Suprapubic skin (tissue), 4 donors: ENCODE measurements around the gene OVCH1. TPM values are rescaled to one million over a fixed set of nuclear protein-coding genes. Genes with fewer than 3 reads are reported as not detected.
"Not testable (repeated sequence)": the region's sequence is repeated elsewhere in the genome, so short reads cannot be mapped to it uniquely, and the experiment has no call there.

Experiments used
- DNase-seq, 2 donors: peaks; one replicate each; pipeline ENCODE4 v3.0.0-alpha.2; 2019; ENCODE audit warnings: low spot score in 2 of 2
- H3K27ac ChIP-seq: fragments of 200-600 bp; sonication (generic); one replicate; pipeline ENCODE4 v1.5.1; 2019
- H3K27me3 ChIP-seq: fragments of 200-600 bp; sonication (generic); one replicate; pipeline ENCODE4 v1.5.1; 2019
- H3K36me3 ChIP-seq: fragments of 200-600 bp; sonication (generic); one replicate; pipeline ENCODE4 v1.5.1; 2019
- H3K4me1 ChIP-seq: fragments of 200-600 bp; sonication (generic); one replicate; pipeline ENCODE4 v1.5.1; 2019
- H3K4me3 ChIP-seq: fragments of 200-600 bp; sonication (generic); one replicate; pipeline ENCODE4 v1.5.1; 2019; ENCODE audit warnings: mild to moderate bottlenecking
- H3K9me3 ChIP-seq: fragments of 200-600 bp; sonication (generic); one replicate; pipeline ENCODE4 v1.5.1; 2019
- CTCF ChIP-seq, 2 donors: fragments of 200-600 bp in 1 of 2; fragments of 450-650 bp in 1 of 2; sonication (generic) in 1 of 2; IDR thresholded peaks; one replicate each; pipeline ENCODE4 v1.5.1; 2016 to 2019; ENCODE audit warnings: antibody characterized with exemption in 2 of 2, mild to moderate bottlenecking in 1 of 2, moderate library complexity in 1 of 2
- EP300 ChIP-seq: sonication (generic); formaldehyde crosslinking; IDR thresholded peaks from one replicate; pipeline ENCODE4 v1.6.1; 2017; ENCODE audit warnings: antibody characterized with exemption
- POLR2A ChIP-seq, 2 donors: fragments of 450-650 bp; IDR thresholded peaks; one replicate each; pipeline ENCODE4 v1.6.1; 2017; ENCODE audit warnings: antibody characterized with exemption in 2 of 2, mild to moderate bottlenecking in 2 of 2, moderate library complexity in 2 of 2
- POLR2AphosphoS5 ChIP-seq, 3 donors: sonication (generic); formaldehyde crosslinking; IDR thresholded peaks; one replicate each; pipeline ENCODE4 v1.6.1; 2017; ENCODE audit warnings: antibody characterized with exemption in 3 of 3
- WGBS: methylation state at CpG from one replicate; pipeline ENCODE4 v1.1.5; 2018; 5-methylcytosine and 5-hydroxymethylcytosine counted together
- total RNA-seq, 4 donors: library from RNA; depleted of rRNA; stranded (reverse); fragments of >200 nt; gene quantifications; one replicate each; pipeline ENCODE4 v1.1.0, GENCODE V29; 2016

Gene OVCH1
- total RNA-seq, 4 donors from 2014 or later = 0.13 TPM; not detected in 3

- 87% methylated on average over 2 of the region's 2 CpGs for WGBS
- H3K9me3 ChIP-seq = no peaks in the 10 kb centered on the region
- no peak overlapping the region for H3K4me3 ChIP-seq
- H3K27ac ChIP-seq = no peak overlapping the region
- H3K27me3 ChIP-seq = no peaks in the 10 kb centered on the region
- no peaks in the 10 kb centered on the region for H3K36me3 ChIP-seq
- no peaks in the 10 kb centered on the region for H3K4me1 ChIP-seq
- no peak for TF ChIP-seq CTCF (IDR thresholded peaks at IDR 0.05)
- TF ChIP-seq EP300 = no peak
- TF ChIP-seq POLR2AphosphoS5 (IDR thresholded peaks at IDR 0.05) = no peak
- no peak for TF ChIP-seq POLR2A (IDR thresholded peaks at IDR 0.05)
- no peak for DNase-seq
These were observed 50.1 kb downstream of the OVCH1 start for GRCh38 chr12:29447285-29447975.

GRCh38 chr12:29439506-29439905, 58.0 kb downstream of the OVCH1 start:
- H3K4me1 ChIP-seq = no peaks in the 10 kb centered on the region
- TF ChIP-seq CTCF (IDR thresholded peaks at IDR 0.05) (no peak), POLR2A (IDR thresholded peaks at IDR 0.05) (no peak), EP300 (no peak), POLR2AphosphoS5 (IDR thresholded peaks at IDR 0.05) (no peak)
- no peaks in the 10 kb centered on the region for H3K9me3 ChIP-seq
- no peak overlapping the region for H3K4me3 ChIP-seq
- no peak overlapping the region for H3K27ac ChIP-seq
- WGBS = 78% methylated on average over 4 of the region's 4 CpGs
- no peaks in the 10 kb centered on the region for H3K36me3 ChIP-seq
- DNase-seq = no peak
- no peaks in the 10 kb centered on the region for H3K27me3 ChIP-seq

GRCh38 chr12:29438752-29439408, 58.6 kb downstream of the OVCH1 start:
- H3K4me3 ChIP-seq = no peak overlapping the region
- H3K4me1 ChIP-seq = no peaks in the 10 kb centered on the region
- no peaks in the 10 kb centered on the region for H3K9me3 ChIP-seq
- no peaks in the 10 kb centered on the region for H3K36me3 ChIP-seq
- no peaks in the 10 kb centered on the region for H3K27me3 ChIP-seq
- no peak for TF ChIP-seq CTCF (IDR thresholded peaks at IDR 0.05)
- TF ChIP-seq POLR2AphosphoS5 (IDR thresholded peaks at IDR 0.05) = no peak
- TF ChIP-seq EP300 = no peak
- no peak for TF ChIP-seq POLR2A (IDR thresholded peaks at IDR 0.05)
- no peak for DNase-seq
- 69% methylated on average over 1 of the region's 1 CpG for WGBS
- no peak overlapping the region for H3K27ac ChIP-seq

- H3K4me1 ChIP-seq = no peaks in the 10 kb centered on the region
- H3K27ac ChIP-seq = no peak overlapping the region
- H3K9me3 ChIP-seq = no peaks in the 10 kb centered on the region
- no peak for TF ChIP-seq POLR2A (IDR thresholded peaks at IDR 0.05)
- no peak for TF ChIP-seq EP300
- no peak for TF ChIP-seq POLR2AphosphoS5 (IDR thresholded peaks at IDR 0.05)
- no peak for DNase-seq
- no peak overlapping the region for H3K4me3 ChIP-seq
- no peaks in the 10 kb centered on the region for H3K36me3 ChIP-seq
- H3K27me3 ChIP-seq = no peaks in the 10 kb centered on the region
These were observed 59.9 kb downstream of the OVCH1 start for GRCh38 chr12:29437575-29437974.

- not testable (repeated sequence) for H3K4me1 ChIP-seq, H3K4me3 ChIP-seq, H3K9me3 ChIP-seq, H3K27ac ChIP-seq, H3K27me3 ChIP-seq, DNase-seq, H3K36me3 ChIP-seq
- WGBS = 88% methylated on average over 10 of the region's 10 CpGs
These were observed 60.7 kb downstream of the OVCH1 start for GRCh38 chr12:29436815-29437214.

GRCh38 chr12:29431513-29431912, 66.0 kb downstream of the OVCH1 start:
- H3K4me3 ChIP-seq = no peak overlapping the region
- H3K27me3 ChIP-seq = no peaks in the 10 kb centered on the region
- TF ChIP-seq EP300 (no peak), POLR2AphosphoS5 (IDR thresholded peaks at IDR 0.05) (no peak), CTCF (IDR thresholded peaks at IDR 0.05) (no peak), POLR2A (IDR thresholded peaks at IDR 0.05) (no peak)
- no peaks in the 10 kb centered on the region for H3K36me3 ChIP-seq
- WGBS = 79% methylated on average over 3 of the region's 3 CpGs
- no peaks in the 10 kb centered on the region for H3K4me1 ChIP-seq
- H3K9me3 ChIP-seq = no peaks in the 10 kb centered on the region
- no peak for DNase-seq
- H3K27ac ChIP-seq = no peak overlapping the region
